IPS-11a (cell line): Measurements from ENCODE around the gene SH2D2A.

Experiments
- H3K4me3 ChIP-seq: one replicate; pipeline ENCODE4 v1.5.1; 2013; ENCODE audit warnings: low read depth, low read length, control low read depth

The SH2D2A gene

GRCh38 chr1:156805766-156806511 lies 10.7 kb downstream of the SH2D2A start:
- H3K4me3 ChIP-seq, result no peak overlapping the region

- no peak overlapping the region for H3K4me3 ChIP-seq
Observed at GRCh38 chr1:156804572-156805243, 11.9 kb downstream of the SH2D2A start.

GRCh38 chr1:156804026-156804425 lies 12.6 kb downstream of the SH2D2A start:
- no peak overlapping the region for H3K4me3 ChIP-seq

GRCh38 chr1:156803086-156803851 lies 13.4 kb downstream of the SH2D2A start:
- no peak overlapping the region for H3K4me3 ChIP-seq

- no peak overlapping the region for H3K4me3 ChIP-seq
Observed at GRCh38 chr1:156802421-156802935, 14.2 kb downstream of the SH2D2A start.

- no peak overlapping the region for H3K4me3 ChIP-seq
Observed at GRCh38 chr1:156801409-156802121, 15.1 kb downstream of the SH2D2A start.

- no peak overlapping the region for H3K4me3 ChIP-seq
Observed at GRCh38 chr1:156797212-156797871, 19.3 kb downstream of the SH2D2A start.

GRCh38 chr1:156796340-156797097 lies 20.1 kb downstream of the SH2D2A start:
- no peak overlapping the region for H3K4me3 ChIP-seq

- no peak overlapping the region for H3K4me3 ChIP-seq
Observed at GRCh38 chr1:156795787-156796186, 20.9 kb downstream of the SH2D2A start.

- no peak overlapping the region for H3K4me3 ChIP-seq
Observed at GRCh38 chr1:156795374-156795733, 21.3 kb downstream of the SH2D2A start.

- no peak overlapping the region for H3K4me3 ChIP-seq
Observed at GRCh38 chr1:156794506-156795373, 21.9 kb downstream of the SH2D2A start.

GRCh38 chr1:156789621-156790318 lies 26.9 kb downstream of the SH2D2A start:
- no peak overlapping the region for H3K4me3 ChIP-seq

GRCh38 chr1:156788136-156788535 lies 28.5 kb downstream of the SH2D2A start:
- H3K4me3 ChIP-seq, result no peak overlapping the region

- no peak overlapping the region for H3K4me3 ChIP-seq
Observed at GRCh38 chr1:156786640-156787039, 30.0 kb downstream of the SH2D2A start.

- H3K4me3 ChIP-seq, result no peak overlapping the region
Observed at GRCh38 chr1:156785458-156785857, 31.2 kb downstream of the SH2D2A start.

- no peak overlapping the region for H3K4me3 ChIP-seq
Observed at GRCh38 chr1:156781585-156782186, 35.0 kb downstream of the SH2D2A start.

GRCh38 chr1:156777573-156777972 lies 39.1 kb downstream of the SH2D2A start:
- no peak overlapping the region for H3K4me3 ChIP-seq

- no peak overlapping the region for H3K4me3 ChIP-seq
Observed at GRCh38 chr1:156776942-156777341, 39.7 kb downstream of the SH2D2A start.
